Left ventricle myocardium superior (tissue), 1 donor: Measurements from ENCODE around the gene GET3. TPM values are rescaled to one million over a fixed set of nuclear protein-coding genes. Genes with fewer than 3 reads are reported as not detected.

Experiments used
- microRNA-seq: library from miRNA; unstranded; fragments of <30 nt; microRNA quantifications from one replicate; pipeline ENCODE4 v1.2.0, GENCODE V29; 2020; ENCODE audit warnings: borderline number of aligned reads
- total RNA-seq: library from RNA; stranded (reverse); fragmentation: NEBNext Ultra II Directional; extraction: Animal tissue kit (Norgen Biotek cat#: 25700); gene quantifications from one replicate; pipeline ENCODE4 v1.2.1, GENCODE V29; 2021
- donor health status: DM: no; HTN: yes; CAD: no; lungs with severe emphysema.

The GET3 gene
- total RNA-seq, 1 donor from 2014 or later, result 64.7 TPM

Small RNA genes lying within 50 kb of the gene (microRNA-seq; reads per million reads assigned to microRNA genes)
- gene MIR5684, result not detected

Other genes starting within 250 kb of the GET3 start
- gene ZNF564, start 186.0 kb upstream of the GET3 start, total RNA-seq, result 9.6 TPM
- 5.1 TPM for gene ZNF490, start 126.7 kb upstream of the GET3 start, total RNA-seq
- gene ZNF791, start 126.6 kb upstream of the GET3 start, total RNA-seq, result 15.5 TPM
- gene MAN2B1, start 70.8 kb upstream of the GET3 start, total RNA-seq, result 32.5 TPM
- gene WDR83, start 70.7 kb upstream of the GET3 start, total RNA-seq, result 8.7 TPM
- gene DHPS, start 55.6 kb upstream of the GET3 start, total RNA-seq, result 60.2 TPM
- not detected for gene GNG14, start 49.5 kb upstream of the GET3 start, total RNA-seq
- 1.7 TPM for gene FBXW9, start 40.9 kb upstream of the GET3 start, total RNA-seq
- 36.0 TPM for gene TNPO2, start 13.6 kb upstream of the GET3 start, total RNA-seq
- gene TRIR, start 2.8 kb upstream of the GET3 start, total RNA-seq, result 127 TPM
- not detected for gene BEST2, start 14.3 kb downstream of the GET3 start, total RNA-seq
- 44.9 TPM for gene HOOK2, start 38.1 kb downstream of the GET3 start, total RNA-seq
- gene JUNB, start 54.0 kb downstream of the GET3 start, total RNA-seq, result 24.2 TPM
- 750 TPM for gene PRDX2, start 64.3 kb downstream of the GET3 start, total RNA-seq
- 2.2 TPM for gene THSD8, start 64.6 kb downstream of the GET3 start, total RNA-seq
- 4.5 TPM for gene RNASEH2A, start 69.1 kb downstream of the GET3 start, total RNA-seq
- gene RTBDN, start 97.1 kb downstream of the GET3 start, total RNA-seq, result not detected
- gene MAST1, start 101.0 kb downstream of the GET3 start, total RNA-seq, result 0.12 TPM
- gene DNASE2, start 144.0 kb downstream of the GET3 start, total RNA-seq, result 19.2 TPM
- gene KLF1, start 149.7 kb downstream of the GET3 start, total RNA-seq, result not detected
- gene GCDH, start 153.7 kb downstream of the GET3 start, total RNA-seq, result 30.5 TPM
- not detected for gene SYCE2, start 181.8 kb downstream of the GET3 start, total RNA-seq
- gene FARSA, start 196.2 kb downstream of the GET3 start, total RNA-seq, result 38.5 TPM
- gene CALR, start 201.1 kb downstream of the GET3 start, total RNA-seq, result 422 TPM
- 188 TPM for gene RAD23A, start 208.4 kb downstream of the GET3 start, total RNA-seq
- 28.7 TPM for gene GADD45GIP1, start 219.7 kb downstream of the GET3 start, total RNA-seq
- gene DAND5, start 232.1 kb downstream of the GET3 start, total RNA-seq, result 11.2 TPM